GM04503 (cell line): ENCODE data around the gene CFAP92.
"Not testable (repeated sequence)": the region's sequence is repeated elsewhere in the genome, so short reads cannot be mapped to it uniquely, and the experiment has no call there.

Source experiments
- DNase-seq: peaks from one replicate; pipeline ENCODE4 v3.0.0-alpha.2; 2012; ENCODE audit warnings: low read depth

Gene CFAP92

GRCh38 chr3:128933213-128933921 is 60.5 kb downstream of the CFAP92 start:
- DNase-seq = no peak

GRCh38 chr3:128932516-128933212 is 61.2 kb downstream of the CFAP92 start:
- no peak for DNase-seq

GRCh38 chr3:128931046-128931445 is 62.8 kb downstream of the CFAP92 start:
- DNase-seq = no peak

- no peak for DNase-seq
These were observed 64.5 kb downstream of the CFAP92 start for GRCh38 chr3:128929364-128929763.

- not testable (repeated sequence) for DNase-seq
These were observed 69.9 kb downstream of the CFAP92 start for GRCh38 chr3:128923986-128924385.

- DNase-seq = no peak
These were observed 70.3 kb downstream of the CFAP92 start for GRCh38 chr3:128923576-128923975.

- DNase-seq = no peak
These were observed 70.9 kb downstream of the CFAP92 start for GRCh38 chr3:128922804-128923459.

- no peak for DNase-seq
These were observed 73.9 kb downstream of the CFAP92 start for GRCh38 chr3:128919988-128920387.

- DNase-seq = no peak
These were observed 76.6 kb downstream of the CFAP92 start for GRCh38 chr3:128917291-128917690.

- no peak for DNase-seq
These were observed 78.8 kb downstream of the CFAP92 start for GRCh38 chr3:128914966-128915645.

- no peak for DNase-seq
These were observed 82.0 kb downstream of the CFAP92 start for GRCh38 chr3:128911911-128912310.

GRCh38 chr3:128910006-128910405 is 83.9 kb downstream of the CFAP92 start:
- DNase-seq = no peak

- no peak for DNase-seq
These were observed 84.9 kb downstream of the CFAP92 start for GRCh38 chr3:128908951-128909350.

GRCh38 chr3:128907706-128908445 is 86.0 kb downstream of the CFAP92 start:
- DNase-seq = no peak

GRCh38 chr3:128906804-128907525 is 86.9 kb downstream of the CFAP92 start:
- no peak for DNase-seq

- DNase-seq = no peak
These were observed 87.7 kb downstream of the CFAP92 start for GRCh38 chr3:128906031-128906803.

- no peak for DNase-seq
These were observed 90.4 kb downstream of the CFAP92 start for GRCh38 chr3:128903501-128903900.

GRCh38 chr3:128902426-128902825 is 91.5 kb downstream of the CFAP92 start:
- no peak for DNase-seq

GRCh38 chr3:128895843-128896697 is 97.8 kb downstream of the CFAP92 start:
- no peak for DNase-seq
